ENCODE results near the gene PLCH2. TPM values are rescaled to one million over a fixed set of nuclear protein-coding genes. Genes with fewer than 3 reads are reported as not detected.

PLCH2 gene
- total RNA-seq, 2 donors from 2014 or later, result 13.9 to 26.3 TPM

DNA sequence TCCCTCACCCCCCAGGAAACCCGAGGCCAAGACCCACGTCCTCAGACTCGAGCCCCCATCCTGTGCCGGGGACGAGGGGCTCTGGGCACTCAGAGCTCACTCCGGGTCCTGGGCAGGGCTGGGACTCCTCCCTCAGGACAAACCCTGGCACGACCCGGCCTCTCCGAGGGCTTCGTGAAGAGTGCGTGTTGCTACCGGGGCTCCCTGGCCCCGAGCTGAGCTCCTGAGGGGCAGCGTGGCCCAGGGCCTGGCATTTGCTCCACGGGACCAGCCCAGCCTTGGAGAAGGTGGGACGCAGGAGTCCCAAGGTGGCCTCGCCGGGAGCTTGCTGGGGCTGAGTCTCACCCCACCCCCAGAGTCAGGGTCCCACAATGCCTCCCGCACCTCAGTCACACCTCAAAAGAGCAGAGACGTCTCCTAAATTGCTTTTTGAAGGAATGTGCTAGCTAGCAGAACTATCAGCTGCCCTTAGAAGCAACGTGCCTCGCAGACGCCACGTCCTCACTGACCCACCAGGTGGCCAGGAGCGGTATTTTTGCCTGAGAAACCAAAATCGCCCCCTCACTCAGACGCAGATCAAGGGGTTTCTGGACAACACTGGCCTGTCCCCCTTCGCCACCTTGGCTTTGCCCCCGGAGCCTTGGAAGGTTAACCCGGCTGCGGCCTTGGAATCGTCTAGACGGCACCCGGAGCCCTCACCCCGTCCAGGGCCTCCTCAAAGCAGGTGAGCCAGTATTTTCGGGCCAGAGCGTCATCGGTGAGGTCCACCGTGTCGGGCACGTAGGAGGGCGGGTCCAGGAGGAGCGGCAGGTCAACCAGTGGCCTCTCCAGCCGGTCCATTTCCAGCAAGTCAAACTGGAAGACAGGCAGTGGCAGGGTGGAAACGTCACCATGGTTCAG is 39.0 kb downstream of the PLCH2 start:
- H3K27me3 Mint-ChIP-seq (ENCODE audit: low read depth), result no peaks in the 10 kb centered on the region
- no peak for ATAC-seq (replicated peaks in 1 of 2)
- H3K27ac Mint-ChIP-seq, result no peak overlapping the region
- H3K36me3 Mint-ChIP-seq (ENCODE audit: insufficient read depth in 2 of 2), result peaks cover 2 to 4% of the 10 kb centered on the region in 2 donors
- H3K4me1 Mint-ChIP-seq (ENCODE audit: low read depth), result no peaks in the 10 kb centered on the region
- no peak for DNase-seq
- H3K4me3 Mint-ChIP-seq, result no peak overlapping the region
- no peaks in the 10 kb centered on the region for H3K9me3 Mint-ChIP-seq

GRCh38 chr1:2515763-2516080 is 39.6 kb downstream of the PLCH2 start:
- ATAC-seq (replicated peaks in 1 of 2) (no peak), DNase-seq (no peak)
- Mint-ChIP-seq H3K9me3 (no peaks in the 10 kb centered on the region), H3K27me3 (ENCODE audit: low read depth) (no peaks in the 10 kb centered on the region), H3K27ac (no peak overlapping the region), H3K36me3 (ENCODE audit: insufficient read depth in 2 of 2) (peaks cover 2 to 4% of the 10 kb centered on the region in 2 donors), H3K4me3 (no peak overlapping the region), H3K4me1 (ENCODE audit: low read depth) (no peaks in the 10 kb centered on the region)

GRCh38 chr1:2516124-2516523 is 40.0 kb downstream of the PLCH2 start:
- H3K27me3 Mint-ChIP-seq (ENCODE audit: low read depth), result no peaks in the 10 kb centered on the region
- peaks cover 3 to 4% of the 10 kb centered on the region in 2 donors for H3K36me3 Mint-ChIP-seq (ENCODE audit: insufficient read depth in 2 of 2)
- DNase-seq (no peak), ATAC-seq (replicated peaks in 1 of 2) (no peak)
- H3K4me1 Mint-ChIP-seq (ENCODE audit: low read depth), result no peaks in the 10 kb centered on the region
- no peak overlapping the region for H3K4me3 Mint-ChIP-seq
- H3K27ac Mint-ChIP-seq, result no peak overlapping the region
- H3K9me3 Mint-ChIP-seq, result no peaks in the 10 kb centered on the region

GRCh38 chr1:2516946-2517345 is 40.9 kb downstream of the PLCH2 start:
- Mint-ChIP-seq H3K4me1 (ENCODE audit: low read depth) (no peaks in the 10 kb centered on the region), H3K36me3 (ENCODE audit: insufficient read depth in 2 of 2) (peaks cover 4% of the 10 kb centered on the region in 2 donors), H3K4me3 (no peak overlapping the region), H3K9me3 (no peaks in the 10 kb centered on the region), H3K27me3 (ENCODE audit: low read depth) (no peaks in the 10 kb centered on the region), H3K27ac (no peak overlapping the region)
- ATAC-seq (replicated peaks in 1 of 2) (no peak), DNase-seq (no peak)

DNA sequence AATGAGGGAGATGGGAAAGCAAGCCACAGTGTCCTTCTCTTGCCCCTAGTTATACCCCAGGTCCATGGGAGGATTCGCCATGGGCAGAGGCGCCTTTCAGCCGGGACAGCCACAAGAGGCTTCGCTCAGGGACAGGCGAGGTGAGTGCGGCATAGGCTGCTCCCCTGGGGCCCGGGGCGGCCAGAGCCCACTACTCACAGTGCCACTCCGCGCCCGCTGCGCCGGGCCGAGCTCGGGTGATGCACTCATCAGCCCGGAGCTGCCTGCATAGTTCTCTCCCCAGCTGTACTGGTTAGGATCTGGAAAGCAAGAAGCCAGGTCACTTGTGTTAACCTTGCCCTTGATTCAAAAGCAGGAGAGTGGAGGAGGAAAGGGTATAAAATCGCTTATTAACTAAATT is 41.9 kb downstream of the PLCH2 start:
- Mint-ChIP-seq H3K4me3 (no peak overlapping the region), H3K36me3 (ENCODE audit: insufficient read depth in 2 of 2) (peaks cover 4 to 7% of the 10 kb centered on the region in 2 donors)

GRCh38 chr1:2518528-2518927 is 42.4 kb downstream of the PLCH2 start:
- Mint-ChIP-seq H3K4me3 (no peak overlapping the region), H3K9me3 (no peaks in the 10 kb centered on the region), H3K36me3 (ENCODE audit: insufficient read depth in 2 of 2) (peaks cover 4 to 7% of the 10 kb centered on the region in 2 donors), H3K4me1 (ENCODE audit: low read depth) (peaks cover 16% of the 10 kb centered on the region), H3K27ac (no peak overlapping the region), H3K27me3 (ENCODE audit: low read depth) (no peaks in the 10 kb centered on the region)
- no peak for DNase-seq
- ATAC-seq (replicated peaks in 1 of 2), result no peak

More for the DNA sequence above, 41.9 kb downstream of the PLCH2 start:
- no peak for ATAC-seq (replicated peaks in 1 of 2)
- Mint-ChIP-seq H3K9me3 (no peaks in the 10 kb centered on the region), H3K27ac (no peak overlapping the region), H3K27me3 (ENCODE audit: low read depth) (no peaks in the 10 kb centered on the region), H3K4me1 (ENCODE audit: low read depth) (peaks cover 10% of the 10 kb centered on the region)
- no peak for DNase-seq

DNA sequence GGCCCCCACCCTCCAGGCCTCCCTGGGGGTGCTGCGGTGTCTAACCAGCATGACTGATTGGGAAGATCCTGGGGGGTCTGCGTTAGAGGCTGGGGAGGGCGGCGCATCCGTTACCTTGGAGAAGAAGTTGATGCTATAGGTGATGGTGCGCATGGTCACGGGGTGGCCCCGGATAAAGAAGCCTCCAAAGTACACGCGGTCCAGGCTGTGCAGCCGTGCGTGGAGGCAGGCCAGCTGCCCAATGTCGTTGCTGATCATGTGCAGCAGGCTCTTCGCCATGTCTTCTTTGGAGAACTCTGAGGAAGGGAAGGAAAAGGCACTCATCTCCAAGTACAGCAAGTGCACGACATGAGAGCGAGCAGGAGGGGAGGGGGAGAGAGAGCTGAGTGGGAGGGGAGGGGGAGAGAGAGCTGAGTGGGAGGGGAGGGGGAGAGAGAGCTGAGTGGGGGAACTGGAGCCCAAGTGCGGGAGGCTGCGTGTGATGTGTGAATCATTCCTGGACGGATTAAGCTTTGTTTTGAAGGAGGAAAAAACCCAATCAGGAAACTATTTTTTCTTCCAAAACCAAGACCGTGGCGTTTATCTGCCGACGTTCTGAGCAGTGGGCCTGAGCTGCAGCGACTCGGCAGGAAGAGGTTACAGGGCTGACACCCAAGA is 43.1 kb downstream of the PLCH2 start:
- no peak for DNase-seq
- ATAC-seq (replicated peaks in 1 of 2), result no peak
- no peak overlapping the region for H3K27ac Mint-ChIP-seq
- no peak overlapping the region for H3K4me3 Mint-ChIP-seq
- H3K36me3 Mint-ChIP-seq (ENCODE audit: insufficient read depth in 2 of 2), result peaks cover 4 to 7% of the 10 kb centered on the region in 2 donors
- H3K27me3 Mint-ChIP-seq (ENCODE audit: low read depth), result no peaks in the 10 kb centered on the region
- H3K9me3 Mint-ChIP-seq, result no peaks in the 10 kb centered on the region
- peaks cover 22% of the 10 kb centered on the region for H3K4me1 Mint-ChIP-seq (ENCODE audit: low read depth)

DNA sequence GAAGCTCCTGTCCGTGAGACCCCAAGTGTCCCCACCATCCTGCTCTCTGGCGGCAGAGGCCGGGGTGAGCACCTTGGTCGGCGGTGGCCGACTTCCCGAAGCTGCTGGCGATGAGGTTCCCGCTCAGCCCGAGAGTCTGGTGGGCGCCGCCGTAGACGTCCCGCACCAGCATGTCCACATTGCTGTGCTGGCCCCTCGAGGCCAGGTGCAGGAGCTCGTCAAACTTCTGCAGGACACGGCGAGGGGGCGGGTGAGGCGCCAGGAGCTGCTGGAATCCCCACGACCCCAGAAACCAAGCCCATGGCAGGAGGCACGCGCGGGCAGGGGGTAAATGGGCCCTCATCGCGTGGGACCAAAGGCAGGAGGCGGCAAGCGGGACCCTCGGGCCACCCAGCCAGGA is 43.6 kb downstream of the PLCH2 start:
- H3K4me1 Mint-ChIP-seq (ENCODE audit: low read depth), result peaks cover 28% of the 10 kb centered on the region
- DNase-seq (no peak), ATAC-seq (replicated peaks in 1 of 2) (no peak)
- H3K27ac Mint-ChIP-seq, result no peak overlapping the region
- H3K4me3 Mint-ChIP-seq, result no peak overlapping the region
- H3K9me3 Mint-ChIP-seq, result no peaks in the 10 kb centered on the region
- H3K27me3 Mint-ChIP-seq (ENCODE audit: low read depth), result no peaks in the 10 kb centered on the region
- peaks cover 4 to 7% of the 10 kb centered on the region in 2 donors for H3K36me3 Mint-ChIP-seq (ENCODE audit: insufficient read depth in 2 of 2)

GRCh38 chr1:2520206-2520605 is 44.1 kb downstream of the PLCH2 start:
- H3K4me3 Mint-ChIP-seq, result no peak overlapping the region
- no peak for ATAC-seq (replicated peaks in 1 of 2)
- H3K36me3 Mint-ChIP-seq (ENCODE audit: insufficient read depth in 2 of 2), result peaks cover 4 to 7% of the 10 kb centered on the region in 2 donors
- peaks cover 32% of the 10 kb centered on the region for H3K4me1 Mint-ChIP-seq (ENCODE audit: low read depth)
- H3K9me3 Mint-ChIP-seq, result no peaks in the 10 kb centered on the region
- H3K27ac Mint-ChIP-seq, result no peak overlapping the region
- no peak for DNase-seq
- no peaks in the 10 kb centered on the region for H3K27me3 Mint-ChIP-seq (ENCODE audit: low read depth)

DNA sequence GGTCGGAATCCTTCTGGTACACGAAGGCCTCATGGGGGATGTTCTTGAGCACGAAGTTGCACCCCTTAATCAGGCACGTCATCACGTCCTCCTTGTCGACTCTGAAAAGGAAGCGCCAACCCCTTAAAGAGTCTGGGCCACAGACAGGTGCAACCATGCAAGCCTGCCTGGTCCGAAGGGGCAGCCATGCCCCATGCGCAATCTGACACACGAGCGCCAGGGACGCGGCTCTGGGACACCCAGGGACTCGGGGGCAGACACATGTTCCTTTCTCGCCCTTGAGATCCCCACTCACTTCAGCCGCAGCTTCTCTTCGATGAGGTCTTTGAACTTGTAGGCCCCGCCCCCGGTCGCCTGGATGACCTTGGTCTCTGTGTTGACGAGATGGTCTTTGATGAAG is 44.7 kb downstream of the PLCH2 start:
- Mint-ChIP-seq H3K9me3 (no peaks in the 10 kb centered on the region), H3K4me1 (ENCODE audit: low read depth) (peaks cover 34% of the 10 kb centered on the region), H3K4me3 (no peak overlapping the region), H3K36me3 (ENCODE audit: insufficient read depth in 2 of 2) (peaks cover 4 to 7% of the 10 kb centered on the region in 2 donors), H3K27me3 (ENCODE audit: low read depth) (no peaks in the 10 kb centered on the region), H3K27ac (no peak overlapping the region)
- DNase-seq (no peak), ATAC-seq (replicated peaks in 1 of 2) (no peak)

- Mint-ChIP-seq H3K36me3 (ENCODE audit: insufficient read depth in 2 of 2) (peaks cover 4 to 7% of the 10 kb centered on the region in 2 donors), H3K27me3 (ENCODE audit: low read depth) (no peaks in the 10 kb centered on the region), H3K4me1 (ENCODE audit: low read depth) (peaks cover 39% of the 10 kb centered on the region), H3K9me3 (no peaks in the 10 kb centered on the region), H3K27ac (peak overlapping the region; percentile 92), H3K4me3 (peak overlapping the region; percentile 81 to 94)
- DNase-seq (no peak), ATAC-seq (replicated peaks in 1 of 2) (no peak)
Measured at GRCh38 chr1:2522230-2522629, 46.1 kb downstream of the PLCH2 start.

DNA sequence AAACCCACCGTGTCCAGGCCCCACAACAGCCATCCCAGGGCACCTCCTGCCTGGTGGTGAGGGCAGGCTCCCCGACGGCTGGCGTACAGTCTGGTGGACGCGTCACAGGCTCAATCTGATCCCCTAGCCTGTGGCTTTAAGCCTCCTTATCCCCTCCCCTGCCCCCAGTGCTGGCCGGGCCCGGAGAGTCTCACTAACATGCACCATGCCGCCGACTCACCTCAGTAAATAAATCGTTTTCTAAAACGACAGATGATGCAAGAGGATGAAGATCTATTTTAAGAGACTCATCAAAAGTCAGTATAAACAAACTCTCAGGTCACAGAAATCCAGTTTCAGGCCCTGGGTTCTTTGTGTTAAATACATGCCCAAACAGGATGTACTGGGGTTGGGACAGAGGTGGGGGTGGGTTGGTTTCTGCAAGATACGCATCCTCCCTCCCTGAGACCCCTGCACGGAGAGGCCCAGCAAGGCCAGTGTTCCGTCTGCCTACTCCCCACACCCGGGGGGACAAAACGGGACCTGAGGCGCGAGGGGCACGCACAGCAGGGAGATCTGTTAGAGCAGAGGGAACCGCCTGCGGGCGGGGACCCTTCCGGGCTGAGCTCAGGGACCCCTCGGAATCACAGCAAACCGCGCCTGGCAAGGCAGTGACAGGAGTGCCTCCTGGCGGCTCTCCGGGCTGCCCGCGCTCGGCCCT is 47.3 kb downstream of the PLCH2 start:
- peak overlapping the region; percentile 92 for H3K27ac Mint-ChIP-seq
- no peaks in the 10 kb centered on the region for H3K9me3 Mint-ChIP-seq
- DNase-seq (peak; percentile 34 to 46), ATAC-seq (replicated peaks in 1 of 2) (peak; percentile 3 to 6)
- H3K36me3 Mint-ChIP-seq (ENCODE audit: insufficient read depth in 2 of 2), result peaks cover 4 to 7% of the 10 kb centered on the region in 2 donors
- H3K4me1 Mint-ChIP-seq (ENCODE audit: low read depth), result peaks cover 43% of the 10 kb centered on the region
- H3K4me3 Mint-ChIP-seq, result peak overlapping the region; percentile 81 to 94
- H3K27me3 Mint-ChIP-seq (ENCODE audit: low read depth), result no peaks in the 10 kb centered on the region
